CD4-positive, alpha-beta T cell (primary cell): ENCODE results near the gene ZNF816. TPM values are rescaled to one million over a fixed set of nuclear protein-coding genes. Genes with fewer than 3 reads are reported as not detected.

Experiments
- ATAC-seq: fragments of 200-7000 bp; cut with Tn5 transposase; one replicate; pipeline ENCODE4 v1.10.0; 2022; ENCODE audit warnings: mild to moderate bottlenecking; ENCODE audit not compliant: poor library complexity
- CTCF ChIA-PET: fragments of 350-600 bp; sonication (Branson Sonifier 250); formaldehyde crosslinking; loops from one replicate; lab custom pipeline; 2021; ENCODE audit warnings: antibody characterized with exemption, inconsistent platforms; lab: Charles Lee
- POLR2A ChIA-PET: fragments of 350-600 bp; sonication (Branson Sonifier 250); formaldehyde crosslinking; loops from one replicate; lab custom pipeline; 2021; ENCODE audit warnings: antibody characterized with exemption, inconsistent platforms; lab: Charles Lee
- DNase-seq, 14 experiments: peaks; one replicate each; pipeline ENCODE4 v3.0.0-alpha.2; 2013 to 2020; ENCODE audit warnings: mixed read lengths in 2 of 14
- H3K27ac ChIP-seq, 2 donors: one replicate each; pipeline versions ENCODE4 v1.5.1 to v1.7.0; 2013; ENCODE audit warnings: low read length in 2 of 2, low read depth in 1 of 2, mild to moderate bottlenecking in 1 of 2
- H3K27me3 ChIP-seq, 2 experiments: 1 replicate in 1 of 2; 2 replicates in 1 of 2; pipeline versions ENCODE4 v1.6.1 to v1.7.0; 2013; ENCODE audit warnings: low read length in 2 of 2, control low read depth in 1 of 2, mild to moderate bottlenecking in 1 of 2, moderate library complexity in 1 of 2; ENCODE audit not compliant: insufficient read depth in 2 of 2, control insufficient read depth in 1 of 2
- H3K36me3 ChIP-seq: one replicate; pipeline ENCODE4 v1.6.1; 2013; ENCODE audit warnings: low read length, control low read depth; ENCODE audit not compliant: insufficient read depth
- H3K4me1 ChIP-seq: one replicate; pipeline ENCODE4 v1.6.1; 2013; ENCODE audit warnings: low read length, control low read depth; ENCODE audit not compliant: insufficient read depth
- H3K4me3 ChIP-seq: one replicate; pipeline ENCODE4 v1.5.1; 2013; ENCODE audit warnings: mild to moderate bottlenecking, low read length, moderate library complexity
- H3K9me3 ChIP-seq, 2 experiments: 1 replicate in 1 of 2; 2 replicates in 1 of 2; pipeline versions ENCODE4 v1.6.1 to v1.7.0; 2013; ENCODE audit warnings: low read length in 2 of 2, mild to moderate bottlenecking in 2 of 2, control low read depth in 1 of 2, moderate library complexity in 1 of 2; ENCODE audit not compliant: control insufficient read depth in 1 of 2, insufficient read depth in 1 of 2
- H3K27ac Mint-ChIP-seq: one replicate; pipeline ENCODE4 v1.8.0; 2020; ENCODE audit warnings: mixed read lengths
- H3K27me3 Mint-ChIP-seq: one replicate; pipeline ENCODE4 v1.8.0; 2021; ENCODE audit warnings: mixed read lengths
- H3K36me3 Mint-ChIP-seq: one replicate; pipeline ENCODE4 v1.8.0; 2021; ENCODE audit warnings: low read depth, mixed read lengths
- H3K4me1 Mint-ChIP-seq: one replicate; pipeline ENCODE4 v1.8.0; 2021; ENCODE audit warnings: low read depth, mixed read lengths
- H3K4me3 Mint-ChIP-seq: one replicate; pipeline ENCODE4 v1.8.0; 2020; ENCODE audit warnings: mild to moderate bottlenecking, mixed read lengths
- H3K9me3 Mint-ChIP-seq: one replicate; pipeline ENCODE4 v1.8.0; 2020; ENCODE audit warnings: mixed read lengths
- CTCF ChIP-seq: fragments of 200-600 bp; IDR thresholded peaks from one replicate; pipeline ENCODE4 v1.8.0; 2022; ENCODE audit warnings: antibody characterized with exemption, mild to moderate bottlenecking
- intact Hi-C, 2 experiments: fragments of 100-400 bp; cut with DNase I in 1 of 2; cut with micrococcal nuclease in 1 of 2; formaldehyde crosslinking; loops; one replicate each; pipeline versions ENCODE4 v1.15.1 to v1.9.0; 2023 to 2025; cut with DNase I, micrococcal nuclease
- total RNA-seq, 174 experiments: library from RNA in 2 of 174; stranded (reverse) in 2 of 174; gene quantifications; one replicate each; pipeline ENCODE4 v1.2.3 and lab custom pipeline; 2021 to 2026

Gene ZNF816
- total RNA-seq, 2 experiments from 2014 or later, result 3.6 to 5.5 TPM

- H3K36me3 ChIP-seq, result no peaks in the 10 kb centered on the region
- no peak overlapping the region for H3K4me3 Mint-ChIP-seq
- no peak overlapping the region for H3K4me3 ChIP-seq
- ChIA-PET CTCF (no interaction called here), POLR2A (no interaction called here)
- no peaks in the 10 kb centered on the region for H3K27me3 ChIP-seq
- H3K4me1 ChIP-seq, result no peaks in the 10 kb centered on the region
- DNase-seq (no peak), ATAC-seq (no peak)
- intact Hi-C loops, result no loop called here
- no peak overlapping the region for H3K27ac ChIP-seq
- no peaks in the 10 kb centered on the region for H3K9me3 Mint-ChIP-seq
- no peak overlapping the region for H3K27ac Mint-ChIP-seq
- TF ChIP-seq CTCF, result no peak
- H3K36me3 Mint-ChIP-seq, result no peaks in the 10 kb centered on the region
- no peaks in the 10 kb centered on the region for H3K4me1 Mint-ChIP-seq
- H3K27me3 Mint-ChIP-seq, result peaks cover 6% of the 10 kb centered on the region
- peaks cover 0 to 50% of the 10 kb centered on the region in 2 experiments for H3K9me3 ChIP-seq
Observed at GRCh38 chr19:53004242-53004641, 41.6 kb upstream of the ZNF816 start.

DNA sequence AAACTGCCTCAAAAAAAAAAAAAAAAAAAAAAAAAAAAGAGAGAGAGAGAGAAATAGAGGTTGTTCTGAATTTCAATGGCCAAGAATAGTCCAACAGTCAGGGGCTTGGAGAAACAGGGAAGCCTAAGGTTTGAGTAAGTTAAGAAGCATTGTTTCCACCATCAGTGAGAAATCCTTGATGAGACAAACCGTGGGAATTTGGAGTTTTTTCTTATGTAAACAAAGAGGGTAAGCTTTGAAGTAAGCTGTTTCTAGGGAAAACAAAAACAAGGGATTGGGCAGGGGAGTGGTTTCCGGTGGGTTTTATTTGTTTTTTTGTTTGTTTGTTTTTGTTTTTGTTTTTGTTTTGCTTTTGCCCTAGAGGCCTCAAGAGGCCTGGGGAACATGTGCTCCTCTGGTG lies 39.8 kb upstream of the ZNF816 start:
- Mint-ChIP-seq H3K4me1 (no peaks in the 10 kb centered on the region), H3K27ac (no peak overlapping the region), H3K4me3 (no peak overlapping the region), H3K36me3 (no peaks in the 10 kb centered on the region), H3K27me3 (peaks cover 20% of the 10 kb centered on the region), H3K9me3 (no peaks in the 10 kb centered on the region)
- peaks cover 6 to 50% of the 10 kb centered on the region in 2 experiments for H3K9me3 ChIP-seq
- no peaks in the 10 kb centered on the region for H3K27me3 ChIP-seq
- no peaks in the 10 kb centered on the region for H3K36me3 ChIP-seq
- DNase-seq (no peak), ATAC-seq (no peak)
- no peak for TF ChIP-seq CTCF
- no peaks in the 10 kb centered on the region for H3K4me1 ChIP-seq
- H3K27ac ChIP-seq, result no peak overlapping the region
- ChIA-PET POLR2A (no interaction called here), CTCF (no interaction called here)
- H3K4me3 ChIP-seq, result no peak overlapping the region
- intact Hi-C loops, result no loop called here

DNA sequence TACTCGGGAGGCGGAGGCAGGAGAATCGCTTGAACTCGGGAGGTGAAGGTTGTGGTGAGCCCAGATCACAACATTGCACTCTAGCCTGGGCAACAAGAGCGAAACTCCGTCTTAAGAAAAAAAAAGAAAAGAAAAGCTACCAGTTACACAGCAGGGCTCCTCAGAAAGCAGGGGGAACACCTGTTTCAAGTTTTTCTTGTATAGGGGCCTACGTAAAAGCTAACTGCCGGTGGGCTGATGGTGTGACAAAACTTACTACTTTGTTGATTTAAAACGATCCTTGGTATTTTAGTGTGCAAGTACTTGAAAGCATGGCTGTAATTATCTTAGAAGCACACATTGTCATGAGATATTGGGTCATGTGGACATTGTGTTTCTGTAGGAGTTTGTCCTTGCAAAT lies 35.3 kb upstream of the ZNF816 start:
- no peak for ATAC-seq
- H3K4me1 Mint-ChIP-seq, result peaks cover 8% of the 10 kb centered on the region
- H3K36me3 Mint-ChIP-seq, result peaks cover 4% of the 10 kb centered on the region
- CTCF ChIA-PET, result no interaction called here
- H3K27ac ChIP-seq, result no peak overlapping the region
- no peak for DNase-seq
- H3K4me1 ChIP-seq, result peaks cover 12% of the 10 kb centered on the region
- H3K9me3 ChIP-seq, result peaks cover 6 to 66% of the 10 kb centered on the region in 2 experiments
- no peaks in the 10 kb centered on the region for H3K36me3 ChIP-seq
- no peak overlapping the region for H3K4me3 ChIP-seq
- no peak for TF ChIP-seq CTCF
- H3K27ac Mint-ChIP-seq, result no peak overlapping the region
- POLR2A ChIA-PET, result no interaction called here
- no peaks in the 10 kb centered on the region for H3K9me3 Mint-ChIP-seq
- no peak overlapping the region for H3K4me3 Mint-ChIP-seq
- intact Hi-C loops, result no loop called here
- H3K27me3 Mint-ChIP-seq, result peaks cover 20% of the 10 kb centered on the region
- no peaks in the 10 kb centered on the region for H3K27me3 ChIP-seq
